ENCODE data around the gene FLT4. TPM values are rescaled to one million over a fixed set of nuclear protein-coding genes. Genes with fewer than 3 reads are reported as not detected.

Gene FLT4
- total and polyA plus RNA-seq, 5 donors: 2.0 to 4.8 (median 3.3) TPM

DNA sequence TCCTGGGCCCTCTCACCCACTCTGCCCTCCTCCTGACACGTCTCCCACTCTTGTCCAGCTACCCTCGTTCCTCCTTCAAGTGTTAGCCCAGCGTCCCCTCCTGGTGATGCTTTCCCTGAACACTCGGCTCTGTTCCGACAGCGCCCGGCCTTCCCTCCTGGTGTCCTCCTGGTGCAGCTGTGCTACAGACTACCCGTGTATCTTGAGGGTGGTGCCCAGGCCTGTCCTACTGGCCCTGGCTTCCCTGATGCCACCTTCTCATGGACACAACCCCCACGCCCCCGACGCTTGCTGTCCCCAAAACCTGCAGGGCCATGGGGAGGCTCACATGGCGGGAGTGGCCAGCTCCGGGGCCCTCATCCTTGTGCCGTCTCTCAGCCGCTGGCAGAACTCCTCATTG lies 36.7 kb downstream of the FLT4 start:
- H3K27me3 ChIP-seq (ENCODE audit: control insufficient read depth, insufficient read depth): no peaks in the 10 kb centered on the region
- no peak overlapping the region for H3K4me3 ChIP-seq (ENCODE audit: low read length)
- DNase-seq (peak in 2 of 3 donors; percentile 13 to 36), ATAC-seq (no peak)
- 89% methylated on average over 15 of the region's 15 CpGs for WGBS
- no peaks in the 10 kb centered on the region for H3K9me3 ChIP-seq (ENCODE audit: control insufficient read depth, low read length)
- intact Hi-C loops (cut with DNase I): no loop called here
- no peak overlapping the region for H3K27ac ChIP-seq (ENCODE audit: low read length)
- no peaks in the 10 kb centered on the region for H3K4me1 ChIP-seq (ENCODE audit: control insufficient read depth, insufficient read depth, low read length)

DNA sequence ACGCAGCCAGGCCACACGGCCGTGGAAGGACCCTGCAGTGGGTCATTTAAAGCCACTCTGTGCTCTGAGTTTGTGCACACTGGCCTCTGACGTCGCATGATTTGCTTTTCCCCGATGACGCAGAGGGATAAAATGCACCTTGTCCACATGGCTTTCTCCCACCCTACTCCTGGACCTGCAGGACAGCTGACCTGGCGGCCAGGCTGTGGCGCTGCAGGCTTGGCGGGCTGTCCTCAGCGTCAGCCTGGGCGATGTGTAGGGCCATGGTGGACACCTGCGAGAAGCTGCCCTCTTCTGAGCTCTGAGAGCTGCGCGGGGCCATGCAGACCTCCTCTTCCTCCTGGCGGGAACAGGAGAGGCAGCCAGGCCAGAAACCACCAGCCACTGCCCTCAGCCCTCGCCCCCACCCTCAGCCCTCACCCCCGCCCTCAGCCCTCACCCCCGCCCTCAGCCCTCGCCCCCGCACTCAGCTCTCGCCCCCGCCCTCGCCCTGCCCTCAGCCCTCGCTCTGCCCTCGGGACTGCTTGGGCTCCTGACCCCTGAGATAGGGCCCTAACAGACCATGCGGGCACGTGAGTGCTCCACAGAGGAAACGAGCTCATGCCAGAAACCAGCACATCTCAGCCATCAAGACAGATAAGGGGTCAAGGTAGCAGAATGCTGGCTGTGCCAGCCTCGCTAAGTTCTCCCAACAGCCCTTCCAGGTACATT lies 38.1 kb downstream of the FLT4 start:
- no peaks in the 10 kb centered on the region for H3K27me3 ChIP-seq (ENCODE audit: control insufficient read depth, insufficient read depth)
- no peak for ATAC-seq
- intact Hi-C loops (cut with DNase I): no loop called here
- H3K4me3 ChIP-seq (ENCODE audit: low read length): no peak overlapping the region
- WGBS: 85% methylated on average over 30 of the region's 30 CpGs
- no peak overlapping the region for H3K27ac ChIP-seq (ENCODE audit: low read length)
- DNase-seq: peak in 2 of 3 donors; percentile 27 to 54
- H3K4me1 ChIP-seq (ENCODE audit: control insufficient read depth, insufficient read depth, low read length): no peaks in the 10 kb centered on the region
- H3K9me3 ChIP-seq (ENCODE audit: control insufficient read depth, low read length): no peaks in the 10 kb centered on the region

DNA sequence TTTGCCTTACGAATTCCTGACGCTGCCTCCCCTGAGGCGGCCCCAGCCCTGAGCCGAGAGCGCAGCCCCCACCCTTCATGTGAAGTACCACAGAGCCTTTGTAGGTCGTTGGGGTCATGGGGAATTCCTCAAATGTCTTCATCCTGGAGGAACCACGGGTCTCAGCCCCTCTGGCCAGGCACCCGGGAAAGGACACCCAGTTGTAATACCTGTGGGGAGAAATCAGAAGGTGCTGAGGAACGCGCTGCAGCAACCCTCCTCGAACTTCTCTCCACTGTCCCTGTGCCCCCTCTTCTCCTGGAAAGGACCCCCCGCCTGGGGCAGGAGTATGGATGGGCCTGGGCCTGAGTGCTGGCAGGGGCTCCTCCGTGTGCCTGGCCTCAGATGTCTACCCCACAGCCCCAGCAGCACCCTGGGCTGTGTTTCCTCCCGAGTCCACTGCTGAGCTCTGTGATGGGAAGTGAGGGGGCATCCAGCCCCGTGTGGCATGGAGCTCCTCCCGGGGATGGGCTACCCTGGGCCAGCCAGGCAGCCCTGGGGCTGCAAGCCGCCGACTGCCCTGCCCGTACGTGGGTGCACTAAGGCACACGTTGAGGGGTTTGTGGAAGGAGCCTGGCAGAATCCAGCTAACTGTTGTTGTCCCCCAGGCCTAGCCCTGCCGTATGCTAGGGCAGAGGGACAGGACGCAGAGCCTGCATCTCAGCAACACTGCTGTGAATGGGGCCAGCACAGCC lies 39.4 kb downstream of the FLT4 start:
- peak; percentile 6 to 30 (median 8) for DNase-seq

DNA sequence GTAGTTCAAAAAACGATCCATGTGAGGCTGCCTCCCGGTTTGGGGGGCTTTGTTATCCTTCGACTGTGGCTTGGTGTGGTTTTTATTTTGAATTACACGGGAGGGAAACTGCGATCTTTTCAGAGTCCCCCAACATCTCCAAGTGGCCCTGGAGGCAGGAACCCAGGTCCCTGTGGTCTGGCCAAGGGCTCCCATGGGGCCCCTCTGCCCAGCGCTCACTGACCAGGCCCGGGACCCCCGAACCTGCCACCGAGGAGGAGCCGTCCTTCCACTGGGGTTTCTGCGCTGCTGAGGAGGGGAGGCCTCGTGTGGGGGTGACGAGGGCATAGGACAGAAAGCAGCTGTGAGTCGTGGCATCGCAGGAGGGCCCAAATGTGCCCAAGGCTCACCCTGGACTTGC lies 40.0 kb downstream of the FLT4 start:
- 89% methylated on average over 15 of the region's 15 CpGs for WGBS
- Histone ChIP-seq H3K4me1 (ENCODE audit: control insufficient read depth, insufficient read depth, low read length) (no peaks in the 10 kb centered on the region), H3K4me3 (ENCODE audit: low read length) (no peak overlapping the region), H3K9me3 (ENCODE audit: control insufficient read depth, low read length) (no peaks in the 10 kb centered on the region), H3K27ac (ENCODE audit: low read length) (no peak overlapping the region), H3K27me3 (ENCODE audit: control insufficient read depth, insufficient read depth) (no peaks in the 10 kb centered on the region)
- intact Hi-C loops (cut with DNase I): no loop called here
- no peak for ATAC-seq
- DNase-seq: peak in 1 of 3 donors; percentile 37

More for the DNA sequence above, 39.4 kb downstream of the FLT4 start:
- Histone ChIP-seq H3K9me3 (ENCODE audit: control insufficient read depth, low read length) (no peaks in the 10 kb centered on the region), H3K27me3 (ENCODE audit: control insufficient read depth, insufficient read depth) (no peaks in the 10 kb centered on the region), H3K4me3 (ENCODE audit: low read length) (no peak overlapping the region), H3K4me1 (ENCODE audit: control insufficient read depth, insufficient read depth, low read length) (no peaks in the 10 kb centered on the region), H3K27ac (ENCODE audit: low read length) (no peak overlapping the region)
- intact Hi-C loops (cut with DNase I): no loop called here
- ATAC-seq: peak in 1 of 2 donors; percentile 13
- 79% methylated on average over 23 of the region's 23 CpGs for WGBS

DNA sequence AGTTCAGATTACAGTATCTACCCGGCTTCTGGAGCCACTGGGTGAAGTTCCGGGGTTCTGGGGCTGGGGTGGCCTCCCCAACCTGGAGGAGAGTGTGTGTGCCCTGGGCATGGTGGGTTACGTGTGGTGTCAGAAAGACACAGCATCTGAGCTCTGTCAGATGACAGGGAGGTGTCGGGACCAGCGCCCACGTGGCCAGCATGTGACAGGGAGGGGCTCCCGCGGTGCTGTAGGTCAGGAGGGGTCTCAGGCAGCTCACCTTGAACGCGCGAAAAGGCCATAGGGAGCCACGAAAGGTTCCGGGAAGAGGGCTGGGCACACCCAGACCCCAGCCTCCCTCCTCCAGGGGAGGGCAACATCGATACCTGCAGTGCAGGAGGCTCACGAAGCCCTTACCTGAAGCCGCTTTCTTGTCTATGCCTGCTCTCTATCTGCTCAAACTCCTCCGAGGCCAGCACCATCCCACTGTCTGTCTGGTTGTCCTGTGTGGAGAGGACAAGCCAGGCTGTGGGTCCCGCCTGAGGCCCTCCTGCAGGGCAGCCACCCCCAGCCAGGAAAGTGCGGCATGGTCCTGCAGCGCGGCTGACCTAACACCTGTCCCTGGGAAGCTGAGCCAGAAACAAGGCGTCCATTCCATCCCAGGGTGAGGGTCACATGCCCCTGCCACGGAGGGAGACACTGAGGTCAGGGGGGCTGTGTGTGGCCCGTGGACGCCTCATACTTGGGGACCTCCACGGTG lies 40.7 kb downstream of the FLT4 start:
- 88% methylated on average over 26 of the region's 26 CpGs for WGBS
- peak in 2 of 3 donors; percentile 7 to 36 for DNase-seq
- peak in 1 of 2 donors; percentile 8 for ATAC-seq

DNA sequence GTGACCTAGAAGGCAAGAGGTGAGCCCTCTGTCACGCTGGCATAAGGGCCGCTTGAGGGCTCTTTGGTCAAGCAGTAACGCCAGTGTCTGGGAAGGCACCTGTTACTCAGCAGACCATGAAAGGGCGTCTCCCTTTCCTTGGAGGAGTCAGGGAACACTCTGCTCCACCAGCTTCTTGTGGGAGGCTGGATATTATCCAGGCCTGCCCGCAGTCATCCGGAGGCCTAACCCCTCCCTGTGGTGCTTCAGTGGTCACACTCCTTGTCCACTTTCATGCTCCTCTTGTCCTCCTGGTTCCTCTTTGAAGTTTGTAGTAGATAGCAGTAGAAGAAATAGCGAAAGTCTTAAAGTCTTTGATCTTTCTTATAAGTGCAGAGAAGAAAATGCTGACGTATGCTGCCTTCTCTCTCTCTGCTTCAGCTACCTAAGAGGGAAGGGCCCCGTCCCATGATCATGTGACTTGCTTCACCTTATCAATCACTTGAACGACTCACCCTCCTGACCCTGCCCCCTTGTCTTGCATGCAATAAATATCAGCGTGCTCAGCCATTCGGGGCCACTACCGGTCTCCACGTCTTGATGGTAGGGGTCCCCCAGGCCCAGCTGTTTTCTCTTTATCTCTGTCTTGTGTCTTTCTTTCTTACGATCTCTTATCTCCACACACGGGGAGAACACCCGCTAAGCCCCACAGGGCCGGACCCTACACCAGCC lies 41.4 kb downstream of the FLT4 start:
- Histone ChIP-seq H3K27me3 (ENCODE audit: control insufficient read depth, insufficient read depth) (no peaks in the 10 kb centered on the region), H3K9me3 (ENCODE audit: control insufficient read depth, low read length) (no peaks in the 10 kb centered on the region), H3K27ac (ENCODE audit: low read length) (no peak overlapping the region), H3K4me1 (ENCODE audit: control insufficient read depth, insufficient read depth, low read length) (no peaks in the 10 kb centered on the region), H3K4me3 (ENCODE audit: low read length) (no peak overlapping the region)
- DNase-seq: peak in 1 of 3 donors; percentile 21
- WGBS: 54% methylated on average over 18 of the region's 18 CpGs
- intact Hi-C loops (cut with DNase I): no loop called here
- ATAC-seq: no peak

More for the DNA sequence above, 40.7 kb downstream of the FLT4 start:
- Histone ChIP-seq H3K9me3 (ENCODE audit: control insufficient read depth, low read length) (no peaks in the 10 kb centered on the region), H3K4me3 (ENCODE audit: low read length) (no peak overlapping the region), H3K27ac (ENCODE audit: low read length) (no peak overlapping the region), H3K27me3 (ENCODE audit: control insufficient read depth, insufficient read depth) (no peaks in the 10 kb centered on the region), H3K4me1 (ENCODE audit: control insufficient read depth, insufficient read depth, low read length) (no peaks in the 10 kb centered on the region)
- intact Hi-C loops (cut with DNase I): no loop called here

DNA sequence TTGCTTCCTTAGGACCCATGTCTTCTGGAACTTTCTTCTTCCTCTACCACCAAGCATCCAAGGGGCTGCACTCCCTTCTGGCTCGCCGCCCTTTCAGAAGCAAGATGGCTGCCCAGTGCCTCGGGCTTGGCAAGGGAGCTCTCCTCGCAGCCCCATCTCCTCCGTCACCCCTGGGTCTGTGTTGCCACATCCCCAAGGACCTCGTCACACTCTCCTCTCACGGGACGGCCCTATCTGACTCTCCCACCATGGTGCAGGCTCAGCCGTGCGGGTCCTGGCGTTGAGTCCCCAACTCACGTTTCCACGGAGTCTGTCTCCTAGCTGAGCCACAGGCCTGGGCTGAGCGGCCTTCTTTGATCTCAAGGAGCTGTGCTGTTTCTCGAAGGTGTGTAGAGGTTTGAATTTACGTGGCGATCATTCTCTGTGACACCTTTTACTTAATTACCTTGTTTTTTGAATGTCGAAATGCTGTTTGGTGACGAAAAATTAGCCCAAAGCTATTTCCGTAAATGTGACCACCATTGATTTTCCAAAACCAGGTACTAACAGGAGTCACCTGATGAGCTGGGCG lies 43.1 kb downstream of the FLT4 start:
- no peaks in the 10 kb centered on the region for H3K27me3 ChIP-seq (ENCODE audit: control insufficient read depth, insufficient read depth)
- H3K4me3 ChIP-seq (ENCODE audit: low read length): no peak overlapping the region
- H3K27ac ChIP-seq (ENCODE audit: low read length): no peak overlapping the region
- ATAC-seq (no peak), DNase-seq (peak; percentile 2 to 23 (median 22))
- WGBS: 83% methylated on average over 21 of the region's 21 CpGs
- intact Hi-C loops (cut with DNase I): no loop called here
- H3K4me1 ChIP-seq (ENCODE audit: control insufficient read depth, insufficient read depth, low read length): no peaks in the 10 kb centered on the region
- H3K9me3 ChIP-seq (ENCODE audit: control insufficient read depth, low read length): no peaks in the 10 kb centered on the region

DNA sequence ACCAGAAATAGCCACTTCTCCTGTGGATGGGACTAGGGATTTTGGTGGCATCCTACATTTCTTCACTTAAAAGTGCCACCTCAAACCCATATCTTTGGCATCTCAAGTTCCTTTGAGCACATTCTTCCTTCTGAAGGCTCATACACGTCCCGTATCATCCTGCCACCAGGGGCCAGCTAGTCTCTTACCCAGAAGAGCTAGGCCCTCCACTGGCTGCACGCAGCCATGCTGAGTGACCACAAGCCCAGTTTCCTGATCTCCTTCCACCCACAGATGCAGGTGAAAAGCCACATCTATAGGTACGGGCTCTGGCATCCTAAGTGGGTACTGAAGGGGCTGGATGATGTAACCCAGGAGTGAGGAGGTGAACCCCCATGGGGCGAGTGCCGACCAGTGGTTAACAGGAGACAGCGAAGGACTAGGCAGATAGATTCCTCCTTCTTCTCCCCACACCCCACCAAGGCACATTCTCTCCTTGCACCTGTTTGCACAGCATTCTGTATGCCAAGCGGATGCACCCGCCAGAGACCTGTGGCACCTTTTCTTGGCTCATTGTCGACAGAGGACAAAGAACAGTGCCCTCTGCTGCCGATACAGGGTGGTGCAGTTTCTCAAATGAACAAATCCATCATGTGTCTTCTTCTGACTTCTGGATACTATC lies 43.7 kb downstream of the FLT4 start:
- H3K27ac ChIP-seq (ENCODE audit: low read length): no peak overlapping the region
- WGBS: 55% methylated on average over 11 of the region's 11 CpGs
- ATAC-seq (no peak), DNase-seq (peak; percentile 15 to 67 (median 34))
- intact Hi-C loops (cut with DNase I): no loop called here
- H3K4me3 ChIP-seq (ENCODE audit: low read length): no peak overlapping the region
- no peaks in the 10 kb centered on the region for H3K4me1 ChIP-seq (ENCODE audit: control insufficient read depth, insufficient read depth, low read length)
- H3K27me3 ChIP-seq (ENCODE audit: control insufficient read depth, insufficient read depth): no peaks in the 10 kb centered on the region
- H3K9me3 ChIP-seq (ENCODE audit: control insufficient read depth, low read length): no peaks in the 10 kb centered on the region

DNA sequence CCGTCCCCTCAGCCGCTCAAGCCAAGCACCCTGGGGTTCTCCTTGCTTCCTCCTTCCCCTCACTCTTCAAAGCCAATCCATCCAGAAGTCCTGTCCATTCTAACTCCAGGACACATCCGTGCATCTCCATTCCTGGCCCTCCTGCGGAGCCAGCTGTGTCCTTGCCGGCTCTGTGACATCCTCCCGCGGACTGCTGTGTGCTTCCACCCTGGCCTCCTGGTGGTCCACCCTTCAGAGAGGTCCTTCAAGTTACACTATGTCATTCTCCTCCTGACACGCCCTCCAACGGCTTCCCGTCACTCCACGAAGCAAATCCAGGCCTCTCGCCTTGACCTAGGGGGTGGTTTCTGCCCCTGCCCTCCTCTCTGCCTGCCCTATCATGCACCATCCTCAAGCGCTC lies 45.1 kb downstream of the FLT4 start:
- no peaks in the 10 kb centered on the region for H3K27me3 ChIP-seq (ENCODE audit: control insufficient read depth, insufficient read depth)
- H3K4me1 ChIP-seq (ENCODE audit: control insufficient read depth, insufficient read depth, low read length): no peaks in the 10 kb centered on the region
- WGBS: 78% methylated on average over 13 of the region's 13 CpGs
- H3K9me3 ChIP-seq (ENCODE audit: control insufficient read depth, low read length): no peaks in the 10 kb centered on the region
- H3K4me3 ChIP-seq (ENCODE audit: low read length): no peak overlapping the region
- intact Hi-C loops (cut with DNase I): no loop called here
- no peak overlapping the region for H3K27ac ChIP-seq (ENCODE audit: low read length)
- no peak for DNase-seq
- ATAC-seq: no peak

DNA sequence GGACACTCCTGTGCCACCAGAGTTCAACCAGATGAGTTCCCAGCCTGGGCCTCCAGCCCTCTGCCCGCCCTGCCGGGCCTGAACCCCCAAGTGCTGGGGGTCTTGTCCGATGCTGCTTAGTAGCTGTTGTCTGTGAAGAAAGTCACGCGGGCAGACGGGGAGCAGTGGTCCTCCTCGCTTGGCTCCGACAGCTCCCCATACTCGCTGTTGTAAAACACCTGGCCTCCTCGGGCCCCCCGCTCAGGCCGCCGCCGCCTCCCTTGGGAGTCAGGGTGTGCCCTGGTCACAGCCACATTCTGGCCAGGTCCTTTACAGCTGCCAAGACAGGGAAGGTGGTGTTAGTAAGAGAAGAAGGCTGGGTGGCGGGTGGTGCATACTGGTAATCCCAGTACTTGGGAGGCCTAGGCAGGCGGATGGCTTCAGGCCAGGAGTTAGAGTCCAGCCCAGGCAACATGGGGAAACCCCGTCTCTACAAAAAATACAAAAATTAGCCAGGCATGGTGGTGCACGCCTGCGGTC lies 46.3 kb downstream of the FLT4 start:
- 91% methylated on average over 19 of the region's 19 CpGs for WGBS
- H3K27me3 ChIP-seq (ENCODE audit: control insufficient read depth, insufficient read depth): no peaks in the 10 kb centered on the region
- DNase-seq: peak in 2 of 3 donors; percentile 23 to 28
- no peak overlapping the region for H3K27ac ChIP-seq (ENCODE audit: low read length)
- H3K4me1 ChIP-seq (ENCODE audit: control insufficient read depth, insufficient read depth, low read length): no peaks in the 10 kb centered on the region
- intact Hi-C loops (cut with DNase I): no loop called here
- no peaks in the 10 kb centered on the region for H3K9me3 ChIP-seq (ENCODE audit: control insufficient read depth, low read length)
- no peak for ATAC-seq
- H3K4me3 ChIP-seq (ENCODE audit: low read length): no peak overlapping the region

All from right cardiac atrium (tissue), 5 donors.